GM21528 (cell line): ENCODE data around the gene SPACDR.
A peak's percentile ranks its signal among the peaks of the same experiment; 100 is the strongest.

ENCODE experiments used
- ATAC-seq: cut with Tn5 transposase; IDR thresholded peaks from one replicate; pipeline ENCODE4 v1.9.1; 2021; ENCODE audit warnings: mild to moderate bottlenecking, moderate library complexity; ENCODE audit not compliant: unreplicated experiment, low FRiP score

SPACDR gene

DNA sequence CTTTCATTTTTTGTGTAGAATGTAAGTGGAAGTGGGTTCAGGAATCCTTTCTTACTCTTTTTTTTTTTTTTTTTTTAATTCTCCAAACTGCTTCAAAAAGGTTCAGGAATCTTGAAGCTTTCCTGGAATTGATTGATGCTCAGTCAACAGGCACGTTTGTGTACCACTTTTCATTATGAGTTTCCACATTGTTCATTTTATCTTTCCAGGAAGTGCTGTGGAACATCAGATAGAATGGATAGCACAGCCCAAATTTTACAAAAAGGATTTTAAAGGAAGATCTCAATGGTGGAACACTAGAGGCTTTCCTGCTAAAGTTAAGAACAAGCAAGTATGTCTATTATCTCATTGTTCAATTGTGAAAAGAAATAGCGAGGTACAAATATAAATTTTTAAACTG is 25.9 kb downstream of the SPACDR start:
- no peak for ATAC-seq

DNA sequence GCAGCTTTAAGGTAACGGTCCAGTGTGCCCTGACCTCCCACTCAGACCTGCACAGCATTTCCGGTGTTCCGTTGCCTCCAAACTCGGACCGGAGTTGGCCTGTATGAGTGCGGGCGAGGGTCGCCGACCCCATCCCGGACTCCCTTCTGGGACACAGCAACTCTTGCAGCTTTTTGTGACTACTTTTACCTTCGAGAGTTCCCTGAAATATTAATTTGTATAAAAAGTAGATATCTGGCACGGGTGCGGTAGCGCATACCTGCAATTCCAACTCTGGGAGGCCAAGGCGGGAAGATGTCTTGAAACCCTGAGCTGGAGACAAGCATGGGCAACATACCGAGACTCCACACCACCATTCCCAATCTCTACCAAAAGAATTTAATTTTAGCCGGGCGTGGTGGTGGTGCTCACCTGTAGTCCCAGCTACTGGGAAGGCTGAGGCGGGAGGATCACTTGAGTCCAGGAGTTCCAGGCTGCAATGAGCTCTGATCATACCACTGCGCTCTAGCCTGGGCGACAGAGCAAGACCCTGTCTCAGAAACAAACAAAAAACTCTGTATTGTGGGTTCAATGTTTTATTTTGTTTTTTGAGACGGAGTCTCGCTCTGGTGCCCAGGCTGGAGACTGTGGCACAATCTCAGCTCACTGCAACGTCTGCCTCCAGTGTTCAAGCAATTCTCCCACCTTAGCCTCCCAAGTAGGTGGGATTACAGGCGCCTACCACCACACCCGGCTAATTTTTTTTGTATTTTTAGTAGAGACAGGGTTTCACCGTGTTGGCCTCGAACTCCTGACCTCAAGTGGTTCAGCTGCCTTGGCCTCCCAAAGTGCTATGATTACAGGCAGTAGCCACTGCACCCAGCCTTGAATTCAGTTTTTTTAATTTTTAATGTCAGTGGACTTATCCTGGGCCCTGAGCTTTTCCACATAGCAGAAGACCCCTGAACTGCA is 26.6 kb downstream of the SPACDR start:
- ATAC-seq, result no peak

DNA sequence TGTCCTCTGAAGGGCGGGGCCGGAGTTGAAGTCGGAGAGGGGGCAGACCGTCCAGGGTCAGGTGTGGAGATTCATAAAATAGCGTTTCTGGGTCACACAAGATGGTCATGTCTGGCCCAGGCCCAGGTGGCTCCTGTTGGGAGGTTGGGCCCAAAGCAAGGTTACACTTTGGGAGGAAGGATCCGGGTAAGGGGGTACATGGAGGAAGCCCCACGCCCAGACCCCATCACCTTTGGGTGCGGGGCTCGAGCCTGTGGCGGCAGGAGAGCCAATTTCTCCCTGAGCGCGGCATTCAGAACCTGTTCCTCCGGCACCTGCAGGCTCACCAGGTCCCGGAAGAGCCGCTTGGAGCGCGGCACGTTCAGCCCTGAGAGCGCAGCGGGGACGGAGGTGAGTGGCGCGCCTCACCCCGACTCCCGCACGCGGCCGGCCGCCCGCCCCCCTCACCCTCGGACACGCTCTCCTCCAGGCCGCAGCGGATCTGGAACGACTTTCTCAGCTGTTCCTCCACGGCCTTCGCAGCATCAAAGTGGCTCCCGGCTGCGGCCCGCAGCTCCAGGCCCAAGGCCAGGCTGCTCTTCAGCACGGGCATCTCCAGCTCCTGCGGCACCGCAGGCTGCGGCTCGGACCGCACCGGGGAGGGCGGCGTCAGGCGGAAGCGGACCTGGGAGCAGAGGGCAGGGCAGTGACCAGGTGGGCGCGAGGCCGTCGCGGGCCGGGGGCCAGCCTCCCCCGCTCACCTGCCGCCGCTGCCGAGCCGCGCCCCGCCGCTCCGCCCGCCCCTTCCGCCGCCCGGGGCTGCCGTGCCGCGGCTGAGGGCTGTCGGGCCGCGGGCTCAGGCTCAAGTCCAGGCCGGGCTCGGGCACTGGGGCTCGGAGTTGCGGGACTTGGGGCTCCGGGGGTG is 28.4 kb downstream of the SPACDR start:
- peak; percentile 24 for ATAC-seq

DNA sequence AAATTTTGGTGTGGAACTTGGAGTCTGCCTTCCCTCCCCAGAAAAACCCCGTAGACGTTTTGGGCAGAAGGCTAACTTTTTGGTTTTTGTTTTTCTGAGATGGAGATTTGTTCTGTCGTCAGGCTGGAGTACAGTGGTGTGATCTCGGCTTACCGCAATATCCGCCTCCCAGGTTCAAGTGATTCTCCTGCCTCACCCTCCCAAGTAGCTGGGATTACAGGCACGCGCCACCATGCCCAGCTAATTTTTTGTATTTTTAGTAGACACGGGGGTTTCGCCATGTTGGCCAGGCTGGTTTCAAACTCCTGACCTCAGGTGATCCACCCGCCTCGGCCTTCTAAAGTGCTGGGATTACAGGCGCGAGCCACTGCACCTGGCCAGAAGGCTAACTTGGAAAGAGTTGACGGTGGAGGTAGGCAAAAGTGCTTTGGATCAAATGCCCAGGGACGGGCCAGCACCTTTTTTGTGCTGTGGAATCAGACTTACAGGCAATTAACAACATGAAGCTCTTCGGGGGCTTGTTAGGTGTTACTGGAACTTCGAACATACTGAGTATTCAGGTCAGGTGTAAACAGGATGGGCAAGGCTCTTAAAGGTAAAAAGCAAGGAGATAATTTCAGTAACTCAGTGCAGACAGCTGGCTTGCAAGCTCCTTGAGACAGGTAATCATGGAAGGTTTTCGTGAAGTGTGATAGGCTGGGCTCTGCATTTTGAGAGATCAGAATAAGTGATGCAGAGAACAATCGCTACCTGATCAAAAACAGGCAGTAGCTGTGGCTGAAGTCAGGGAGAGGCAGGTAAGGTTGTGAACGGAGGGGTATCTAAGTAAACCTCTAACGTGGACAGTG is 29.5 kb downstream of the SPACDR start:
- no peak for ATAC-seq

DNA sequence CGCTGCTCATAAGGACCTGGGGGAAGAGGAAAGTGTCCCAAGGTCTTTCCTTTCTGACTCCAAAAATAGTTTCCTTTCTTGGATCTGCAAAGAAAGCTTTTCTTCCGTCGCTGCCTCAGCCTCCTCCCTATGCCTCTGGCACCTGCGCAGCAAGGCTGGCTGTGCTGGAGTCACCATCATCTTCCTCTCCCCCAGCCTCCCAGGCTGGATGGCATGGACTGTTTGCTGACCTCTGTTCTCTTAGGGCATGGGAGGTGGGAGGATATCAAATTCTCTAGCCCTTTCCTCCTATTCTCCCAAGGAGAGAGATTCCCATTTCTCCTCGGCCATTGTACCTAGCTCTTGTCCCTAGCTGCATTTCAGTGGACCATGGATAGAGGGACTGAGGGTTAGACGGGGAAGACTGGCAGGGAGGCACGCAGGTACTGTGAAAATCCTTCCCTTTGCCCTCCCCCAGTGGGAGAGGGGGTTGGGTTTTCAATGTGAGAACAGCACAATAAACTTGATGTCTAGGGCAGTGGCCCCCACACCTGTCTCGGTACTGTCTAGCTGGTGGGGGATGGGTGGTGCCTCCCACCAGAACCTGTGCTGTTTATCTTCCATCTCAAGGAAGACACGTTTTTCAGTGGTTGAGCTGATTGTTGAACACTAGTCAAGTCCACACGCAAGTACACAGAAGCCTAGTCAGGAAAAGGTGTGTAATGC is 30.3 kb downstream of the SPACDR start:
- no peak for ATAC-seq

DNA sequence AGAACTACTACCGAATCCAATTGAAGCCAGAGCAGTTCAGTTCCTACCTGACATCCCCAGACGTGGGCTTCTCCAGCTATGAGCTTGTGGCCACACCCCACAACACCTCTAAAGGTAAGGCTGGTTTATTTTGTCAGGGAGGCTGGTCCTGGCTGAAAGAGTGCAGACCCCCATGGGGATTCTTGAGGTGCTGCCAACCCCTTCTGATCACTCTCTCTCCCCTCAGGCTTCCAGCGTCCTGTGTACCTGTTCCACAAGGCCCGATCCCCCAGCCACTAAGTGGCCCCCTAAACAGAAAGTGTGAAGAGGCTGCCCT is 30.8 kb downstream of the SPACDR start:
- ATAC-seq, result no peak

DNA sequence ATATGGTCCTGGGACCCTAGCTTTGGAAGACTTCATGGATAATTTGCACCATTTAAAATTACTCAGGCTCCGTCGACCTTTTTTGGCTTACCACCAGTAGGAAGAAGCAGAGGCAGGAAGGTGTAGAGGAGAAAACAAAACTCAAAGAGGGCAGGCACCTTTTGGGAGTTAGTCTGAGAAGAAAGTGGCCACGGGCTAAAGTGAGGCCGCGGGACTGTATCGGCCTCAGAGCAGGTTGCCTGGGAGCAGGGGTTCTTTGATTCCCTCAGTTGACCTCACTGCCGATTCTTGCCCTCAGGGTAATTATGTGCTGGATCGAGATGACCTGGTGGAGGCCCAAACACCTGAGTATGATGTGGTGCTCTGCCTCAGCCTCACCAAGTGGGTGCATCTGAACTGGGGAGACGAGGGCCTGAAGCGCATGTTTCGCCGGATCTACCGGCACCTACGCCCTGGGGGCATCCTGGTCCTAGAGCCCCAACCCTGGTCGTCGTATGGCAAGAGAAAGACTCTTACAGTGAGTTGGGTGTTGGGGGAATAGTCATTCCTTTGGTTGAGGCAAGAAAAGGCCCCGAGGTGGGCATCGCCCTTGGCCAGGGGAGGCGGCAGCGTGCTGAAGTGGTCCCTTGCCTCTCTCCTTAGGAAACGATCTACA is 31.3 kb downstream of the SPACDR start:
- no peak for ATAC-seq

DNA sequence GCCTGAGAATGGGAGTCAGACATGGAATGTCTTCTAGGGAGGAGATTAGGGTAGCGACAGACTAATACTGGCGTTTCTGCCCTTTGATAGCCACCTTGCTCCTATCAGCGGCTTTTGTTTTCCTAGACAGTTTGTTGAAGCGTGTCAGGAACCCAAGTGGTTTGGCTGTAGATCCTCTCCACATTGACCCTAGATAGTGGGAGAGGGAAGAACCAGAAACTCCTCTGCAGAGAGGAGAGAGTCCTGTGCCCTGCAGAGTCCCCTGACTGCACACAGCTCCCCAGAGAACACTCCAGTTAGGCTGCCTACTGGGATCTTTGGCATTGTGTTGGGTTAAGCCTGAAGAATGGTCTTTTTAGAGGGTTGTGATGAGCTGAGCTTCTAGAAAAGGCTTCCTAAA is 32.0 kb downstream of the SPACDR start:
- ATAC-seq, result no peak

DNA sequence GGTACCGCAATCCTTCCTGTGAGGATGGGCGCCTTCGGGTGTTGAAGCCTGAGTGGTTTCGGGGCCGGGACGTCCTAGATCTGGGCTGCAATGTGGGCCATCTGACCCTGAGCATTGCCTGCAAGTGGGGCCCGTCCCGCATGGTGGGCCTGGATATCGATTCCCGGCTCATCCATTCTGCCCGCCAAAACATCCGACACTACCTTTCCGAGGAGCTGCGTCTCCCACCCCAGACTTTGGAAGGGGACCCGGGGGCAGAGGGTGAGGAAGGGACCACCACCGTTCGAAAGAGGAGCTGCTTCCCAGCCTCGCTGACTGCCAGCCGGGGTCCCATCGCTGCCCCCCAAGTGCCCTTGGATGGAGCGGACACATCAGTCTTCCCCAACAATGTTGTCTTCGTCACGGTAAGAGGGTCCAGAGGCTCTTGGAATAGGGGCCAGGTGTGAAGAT is 32.7 kb downstream of the SPACDR start:
- ATAC-seq, result no peak

DNA sequence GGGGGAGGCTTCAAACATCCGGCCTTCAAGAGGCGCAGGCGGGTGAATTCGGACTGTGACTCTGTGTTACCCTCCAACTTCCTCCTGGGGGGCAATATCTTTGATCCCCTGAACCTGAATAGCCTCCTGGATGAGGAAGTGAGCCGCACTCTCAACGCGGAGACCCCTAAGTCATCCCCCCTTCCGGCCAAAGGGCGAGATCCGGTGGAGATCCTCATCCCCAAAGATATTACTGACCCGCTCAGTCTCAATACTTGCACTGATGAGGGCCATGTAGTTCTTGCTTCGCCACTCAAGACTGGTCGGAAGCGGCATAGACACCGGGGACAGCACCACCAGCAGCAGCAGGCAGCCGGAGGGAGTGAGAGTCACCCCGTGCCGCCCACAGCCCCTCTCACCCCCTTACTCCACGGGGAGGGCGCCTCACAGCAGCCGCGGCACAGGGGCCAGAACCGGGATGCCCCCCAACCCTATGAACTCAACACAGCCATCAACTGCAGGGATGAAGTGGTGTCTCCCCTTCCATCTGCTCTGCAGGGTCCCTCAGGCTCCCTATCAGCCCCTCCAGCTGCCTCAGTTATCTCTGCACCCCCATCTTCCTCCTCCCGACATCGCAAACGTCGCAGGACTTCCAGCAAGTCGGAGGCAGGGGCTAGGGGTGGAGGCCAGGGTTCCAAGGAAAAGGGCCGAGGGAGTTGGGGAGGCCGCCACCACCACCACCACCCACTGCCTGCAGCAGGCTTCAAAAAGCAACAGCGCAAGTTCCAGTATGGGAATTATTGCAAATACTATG is 33.4 kb downstream of the SPACDR start:
- no peak for ATAC-seq

DNA sequence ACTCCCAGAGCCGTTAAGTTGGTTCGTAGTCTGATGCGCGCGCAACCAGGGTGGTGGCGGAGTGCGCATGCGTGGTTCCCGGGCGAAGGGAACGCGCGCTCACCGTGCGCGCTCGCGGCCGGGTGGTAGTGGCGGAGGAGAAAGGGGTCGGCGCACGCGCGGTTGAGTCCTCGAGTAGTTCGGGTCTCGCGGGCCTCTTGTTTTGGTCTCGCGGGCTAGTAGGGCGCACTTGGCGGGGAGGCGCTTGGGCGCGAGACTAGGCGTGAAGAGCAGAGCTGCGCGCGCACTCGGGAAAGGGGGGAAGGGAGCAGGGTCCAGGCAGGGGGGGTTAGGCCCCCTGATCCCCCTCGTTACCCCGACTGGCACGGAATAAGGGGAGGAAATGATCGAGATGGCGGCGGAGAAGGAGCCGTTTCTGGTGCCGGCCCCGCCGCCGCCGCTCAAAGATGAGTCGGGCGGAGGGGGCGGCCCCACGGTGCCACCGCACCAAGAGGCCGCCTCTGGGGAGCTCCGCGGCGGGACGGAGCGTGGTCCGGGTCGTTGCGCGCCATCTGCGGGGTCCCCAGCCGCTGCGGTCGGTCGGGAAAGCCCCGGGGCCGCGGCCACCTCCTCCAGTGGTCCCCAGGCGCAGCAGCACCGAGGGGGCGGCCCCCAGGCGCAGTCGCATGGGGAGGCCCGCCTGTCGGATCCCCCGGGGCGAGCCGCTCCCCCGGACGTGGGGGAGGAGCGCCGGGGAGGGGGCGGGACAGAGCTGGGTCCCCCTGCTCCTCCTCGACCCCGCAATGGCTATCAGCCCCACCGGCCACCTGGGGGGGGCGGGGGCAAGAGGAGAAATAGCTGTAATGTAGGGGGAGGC is 34.2 kb downstream of the SPACDR start, which contains the start of gene MEPCE:
Gene MEPCE, plus strand, starts transcription at position 195 of the 856 bp plus-strand sequence. Its CDS starts 188 bp downstream, at position 383.
- ATAC-seq, result peak; percentile 43

DNA sequence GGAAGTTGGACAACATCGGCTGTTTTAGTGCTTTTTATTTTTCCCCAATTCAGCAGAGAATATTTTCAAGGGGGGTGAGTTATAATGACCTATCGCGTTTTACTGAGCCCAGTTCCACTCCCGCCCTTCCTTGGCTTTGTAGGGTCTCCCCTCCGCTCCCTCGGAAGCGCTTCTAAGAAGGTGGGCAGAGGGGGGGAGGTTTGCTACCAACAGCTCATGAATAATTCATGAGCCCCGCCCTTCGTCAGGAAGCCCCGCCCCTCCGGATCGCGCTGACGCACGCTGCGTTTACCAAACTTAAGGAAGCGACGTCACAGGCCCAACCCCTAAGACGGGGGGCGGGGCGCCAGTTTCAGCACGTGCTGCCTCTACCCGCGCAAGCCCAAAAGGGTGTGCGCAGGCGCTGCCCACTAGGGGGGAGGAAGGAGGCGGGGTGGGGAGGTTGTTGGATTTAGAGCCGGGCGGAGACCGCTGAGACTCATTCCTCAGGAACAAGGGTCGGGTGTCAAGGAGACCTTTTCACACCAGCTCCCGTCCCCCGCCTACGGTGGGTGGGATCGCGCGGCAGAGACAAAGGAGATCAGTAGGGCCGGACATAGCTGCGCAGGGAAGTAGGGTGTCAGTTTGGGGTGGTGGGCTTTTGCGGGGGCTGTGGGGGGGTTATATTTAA is 35.0 kb downstream of the SPACDR start:
- ATAC-seq, result peak; percentile 38

DNA sequence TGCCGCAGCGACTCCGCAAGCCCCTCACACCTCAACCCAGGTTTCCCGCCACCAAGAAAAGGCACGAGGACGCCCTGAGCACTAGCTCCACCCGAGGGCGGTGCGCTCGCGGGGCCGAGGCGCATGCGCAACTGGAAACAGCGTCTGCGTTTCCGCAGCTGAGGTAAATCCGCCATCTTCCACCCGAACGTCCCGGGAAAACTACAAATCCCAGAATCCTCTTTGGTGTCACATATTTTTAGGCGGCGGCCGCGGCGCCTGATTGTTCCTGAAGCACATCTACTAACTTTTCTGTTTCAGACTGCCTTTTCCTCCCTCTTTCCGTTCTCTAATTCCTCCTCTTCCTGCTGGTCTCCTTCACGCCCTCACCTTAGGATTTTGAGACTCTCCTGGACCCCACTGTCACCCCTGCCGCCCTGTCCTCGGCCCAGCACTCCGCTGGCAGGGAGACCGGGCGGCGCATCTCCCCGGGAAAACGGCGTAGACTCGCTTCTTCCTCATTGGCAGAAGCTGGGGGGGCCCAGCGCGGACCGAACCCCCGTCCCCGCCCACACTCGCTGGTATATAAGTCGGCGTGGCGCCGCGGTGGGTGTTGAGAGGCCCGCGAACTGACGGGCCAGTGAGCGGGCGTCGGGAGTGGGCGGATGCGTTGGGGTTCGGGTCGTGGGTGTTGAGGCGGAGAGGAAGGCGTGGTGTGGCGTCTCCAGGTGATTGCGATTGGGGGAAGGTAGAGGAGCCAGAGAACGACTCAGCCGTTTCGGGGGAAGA is 35.7 kb downstream of the SPACDR start, which contains the start of gene ZCWPW1:
Gene ZCWPW1, minus strand, starts transcription at position 505 of the 768 bp plus-strand sequence. CDS start 8,054 bp downstream, outside the sequence.
- ATAC-seq, result peak; percentile 55

DNA sequence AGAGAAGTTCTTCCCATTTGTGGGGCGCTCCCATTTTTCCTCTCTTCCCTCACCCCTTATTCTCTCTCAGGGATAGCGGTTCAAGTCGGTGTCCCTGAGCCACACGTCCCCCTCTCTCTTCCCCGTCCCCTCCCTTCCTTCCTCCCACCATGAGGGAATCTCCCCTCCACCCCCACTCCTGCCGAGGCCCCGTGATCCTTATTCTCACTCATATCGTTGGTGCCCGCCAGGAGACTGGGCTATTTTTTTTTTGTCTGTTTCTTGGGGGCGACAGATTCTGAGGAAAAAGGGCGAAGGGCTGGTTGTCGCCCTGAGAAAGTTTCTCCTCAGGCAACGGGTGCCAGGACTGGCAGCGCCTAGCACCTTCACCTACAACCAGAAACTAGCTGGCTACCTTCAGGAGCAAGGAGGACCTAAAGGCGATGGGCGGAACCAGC is 36.3 kb downstream of the SPACDR start:
- no peak for ATAC-seq

DNA sequence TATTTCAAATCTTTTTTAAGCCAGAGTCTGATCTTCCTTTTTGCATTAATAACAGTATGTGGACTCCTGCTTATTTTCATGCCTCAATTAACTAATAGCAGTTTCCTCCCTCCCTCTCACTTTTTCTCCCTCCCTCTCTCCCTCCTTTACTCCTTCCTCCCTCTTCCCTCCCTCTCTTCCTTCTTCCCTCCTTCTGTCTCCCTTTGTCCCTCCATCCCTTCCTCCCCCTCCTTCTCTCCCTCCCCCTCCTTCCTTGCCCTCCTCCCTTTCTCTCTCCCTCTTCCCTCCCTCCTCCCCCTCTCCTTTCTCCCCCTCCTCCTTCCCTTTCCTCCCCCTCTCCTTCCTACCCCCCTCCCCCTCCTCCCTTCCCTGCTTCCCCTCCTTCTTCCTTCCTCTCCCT is 37.5 kb downstream of the SPACDR start:
- no peak for ATAC-seq

DNA sequence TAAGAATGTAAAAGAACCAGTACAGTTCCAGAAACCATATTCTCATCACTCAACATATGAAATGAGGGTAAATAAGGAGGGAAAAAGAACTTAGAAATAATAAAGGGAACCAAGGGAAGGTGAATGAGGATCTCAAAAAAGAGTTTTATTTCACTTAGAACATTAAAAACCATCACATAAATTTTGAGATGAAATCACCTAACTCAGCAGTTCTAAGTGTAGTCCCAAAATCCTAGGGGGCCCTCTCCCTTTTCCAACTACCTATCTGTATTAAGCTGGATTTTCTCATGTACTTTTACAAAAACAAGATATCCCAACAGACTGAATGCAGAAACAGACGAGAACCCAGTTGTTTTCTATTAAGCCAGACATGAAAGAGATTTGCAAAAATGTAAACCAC is 38.7 kb downstream of the SPACDR start:
- no peak for ATAC-seq
